ENCODE results near the gene DNAJC15.

DNA sequence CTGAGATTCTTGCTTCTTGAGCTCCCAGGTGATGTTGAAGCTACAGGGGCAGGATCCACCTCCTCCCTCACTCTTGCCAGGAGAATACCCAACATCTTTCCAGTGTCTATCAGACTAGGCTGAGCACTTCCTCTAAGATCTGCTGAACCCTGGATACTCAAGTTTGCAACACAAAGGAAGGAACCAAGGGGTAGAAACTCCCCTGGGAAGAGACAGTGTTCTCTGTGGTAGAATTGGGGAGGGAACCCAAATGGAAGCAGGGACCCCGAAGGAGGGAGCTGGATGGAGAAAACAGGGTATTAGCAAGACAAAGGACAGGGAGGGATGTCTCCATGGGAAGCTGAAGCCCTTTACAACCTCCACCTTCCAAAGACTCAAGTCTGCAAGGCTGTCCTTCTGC is 117.6 kb downstream of the DNAJC15 start:
- TF ChIP-seq CTCF (IDR thresholded peaks at IDR 0.05) (no peak), POLR2A (IDR thresholded peaks at IDR 0.05) (no peak)

Measured in body of pancreas (tissue), 4 donors.